NCI-H146 treated with DMSO at 0.1 percent for 48 hours (cell line): ENCODE data around the gene SPI1.
"Not testable (repeated sequence)": the region's sequence is repeated elsewhere in the genome, so short reads cannot be mapped to it uniquely, and the experiment has no call there.

ENCODE experiments used
- DNase-seq: peaks from one replicate; lab custom pipeline; 2025; ENCODE audit not compliant: unreplicated experiment; lab: John Stamatoyannopoulos, UW

The SPI1 gene

DNA sequence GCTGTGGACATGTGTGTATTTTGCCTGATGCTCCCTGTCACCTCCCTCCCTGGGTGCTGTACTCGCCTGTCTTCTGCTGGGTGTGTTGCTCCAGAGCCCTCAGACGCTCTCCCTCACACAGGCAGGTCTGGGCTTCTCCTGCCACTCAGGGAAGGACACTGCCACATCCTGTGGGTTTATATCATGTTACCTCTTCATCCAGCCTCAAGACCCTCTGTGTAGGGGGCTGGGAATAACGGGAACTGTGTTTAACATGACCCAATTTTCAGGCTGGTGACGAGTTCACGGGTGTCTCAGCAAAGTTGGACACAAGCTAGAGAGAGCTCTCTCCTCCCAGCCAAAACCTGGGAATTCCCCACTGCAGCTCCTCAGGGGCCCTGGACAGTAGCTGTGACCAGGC lies 50.4 kb downstream of the SPI1 start:
- DNase-seq: no peak

DNA sequence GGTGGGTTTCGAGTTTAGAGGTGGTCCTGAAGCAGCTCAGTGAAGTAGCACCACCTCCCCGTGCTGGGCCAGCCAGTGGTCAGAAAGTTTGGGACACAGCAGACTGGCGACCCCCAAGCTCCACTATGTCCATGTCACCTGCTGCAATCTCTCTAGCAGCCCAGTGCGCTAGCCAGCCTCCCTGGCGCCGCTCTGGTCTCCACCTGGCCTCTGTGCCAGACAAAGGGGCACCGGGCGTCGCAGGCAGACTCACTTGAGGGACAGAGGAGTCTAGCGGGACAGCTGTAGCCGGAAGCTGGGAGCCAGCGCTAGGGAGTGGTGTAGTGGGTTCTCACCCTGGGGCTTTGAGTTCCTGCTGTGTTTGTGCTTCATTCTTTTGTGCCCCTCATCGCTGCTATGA lies 51.3 kb downstream of the SPI1 start:
- DNase-seq: no peak

GRCh38 chr11:47326198-47326597 lies 52.1 kb downstream of the SPI1 start:
- no peak for DNase-seq

DNA sequence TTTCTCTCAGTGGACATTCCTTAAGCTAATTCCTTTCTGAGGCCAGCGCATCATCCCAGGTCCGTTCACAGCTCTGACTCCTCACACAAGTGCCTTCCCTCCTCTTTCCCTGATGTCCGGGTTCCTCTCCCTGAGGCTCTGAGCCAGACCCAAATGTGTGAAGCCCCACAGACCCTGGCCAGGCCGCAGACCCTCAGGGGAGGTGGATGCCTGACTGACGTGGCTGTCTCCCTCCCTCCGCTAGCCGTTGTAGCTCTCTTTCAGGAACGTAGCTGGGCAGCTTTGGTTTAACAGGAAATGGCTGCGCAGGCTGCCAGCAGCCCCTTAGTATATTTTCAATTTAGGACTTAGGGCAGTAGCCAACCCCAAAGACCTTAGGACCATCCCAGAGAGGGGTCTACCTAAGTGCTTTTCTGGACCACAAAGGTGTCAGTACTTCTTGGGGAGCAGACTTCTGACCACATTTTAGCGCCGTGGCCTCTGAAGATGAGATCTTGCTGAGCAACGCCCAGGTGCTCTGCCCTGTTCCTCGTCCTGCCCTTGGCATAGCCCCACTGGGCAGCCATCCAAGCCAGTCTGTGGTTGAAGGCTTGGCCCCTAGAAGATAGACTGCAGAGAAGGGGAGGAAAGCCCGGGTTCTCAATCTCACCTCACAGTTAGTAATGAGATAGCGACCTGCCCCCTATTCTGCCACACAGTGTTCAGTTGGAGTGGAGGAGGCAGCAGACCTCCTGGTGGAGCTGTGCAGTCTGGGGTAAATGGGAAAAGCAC lies 52.9 kb downstream of the SPI1 start:
- DNase-seq: no peak

DNA sequence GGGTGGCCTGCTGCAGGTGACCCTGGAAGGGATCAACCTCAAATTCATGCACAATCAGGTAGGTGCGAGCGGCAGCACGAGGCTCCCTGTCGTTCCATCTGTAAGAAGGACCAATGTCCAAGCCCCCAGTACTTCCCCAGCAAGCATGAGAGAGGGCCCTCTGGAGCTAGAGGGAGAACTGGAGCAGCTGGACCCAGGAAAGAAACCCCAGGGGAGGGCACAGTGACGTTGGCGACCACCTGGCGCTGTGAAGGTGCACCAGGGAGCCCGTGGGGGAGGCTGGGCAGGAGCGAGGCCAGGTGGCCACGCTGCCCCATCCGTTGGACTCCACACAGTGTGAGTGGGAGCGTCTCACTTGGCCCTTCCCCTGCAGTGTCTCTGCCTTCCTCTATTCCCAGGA lies 53.8 kb downstream of the SPI1 start:
- DNase-seq: no peak

DNA sequence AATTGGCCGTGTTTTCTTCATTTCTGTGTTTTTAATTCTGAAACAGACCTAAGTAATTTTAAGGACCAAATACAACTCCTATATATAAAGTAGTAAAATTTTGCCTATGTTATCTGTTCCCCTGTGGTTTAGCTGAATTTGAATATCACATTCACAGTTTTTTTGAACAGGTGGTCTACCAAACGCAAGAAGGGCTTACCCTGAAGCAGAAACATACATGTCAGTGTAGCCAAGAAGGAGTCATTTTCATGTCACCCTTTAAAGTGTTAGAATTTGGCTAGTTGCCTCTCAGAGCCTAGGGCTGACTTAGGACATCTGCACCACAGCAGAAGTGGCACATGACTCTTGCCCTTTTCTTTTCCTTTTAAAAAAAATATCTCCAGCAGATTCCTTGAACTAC lies 60.2 kb downstream of the SPI1 start:
- no peak for DNase-seq

- no peak for DNase-seq
Observed at GRCh38 chr11:47317064-47317828, 61.1 kb downstream of the SPI1 start.

DNA sequence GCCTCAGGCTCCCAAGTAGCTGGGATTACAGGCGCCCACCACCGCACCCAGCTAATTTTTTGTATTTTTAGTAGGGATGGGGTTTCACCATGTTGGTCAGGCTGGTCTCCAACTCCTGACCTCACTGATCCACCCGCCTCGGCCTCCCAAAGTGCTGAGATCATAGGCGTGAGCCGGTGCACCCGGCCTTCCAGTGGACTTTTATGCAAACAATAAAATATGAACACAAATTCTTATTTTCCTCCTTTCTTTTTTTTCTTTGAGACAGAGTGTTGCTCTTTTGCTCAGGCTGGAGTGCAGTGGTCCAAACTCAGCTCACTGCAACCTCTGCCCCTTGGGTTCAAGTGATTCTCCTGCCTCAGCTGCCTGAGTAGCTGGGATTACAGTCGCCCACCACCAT lies 61.8 kb downstream of the SPI1 start:
- DNase-seq: not testable (repeated sequence)

GRCh38 chr11:47314992-47315391 lies 63.4 kb downstream of the SPI1 start:
- DNase-seq: no peak

- no peak for DNase-seq
Observed at GRCh38 chr11:47308050-47308823, 70.1 kb downstream of the SPI1 start.

- DNase-seq: no peak
Observed at GRCh38 chr11:47306484-47306844, 71.9 kb downstream of the SPI1 start.

GRCh38 chr11:47305734-47306483 lies 72.4 kb downstream of the SPI1 start:
- no peak for DNase-seq
